RWPE2 (cell line): ENCODE results near the gene DNAH8.

Experiments used
- ATAC-seq: fragments of 200-7000 bp; cut with Tn5 transposase; 3 replicates; pipeline ENCODE4 v1.9.1; 2021; ENCODE audit warnings: low read depth
- DNase-seq: peaks from one replicate; pipeline ENCODE4 v3.0.0-alpha.2; 2020; ENCODE audit warnings: low spot score
- H3K27ac ChIP-seq: fragments of 450-650 bp; 2 replicates; pipeline ENCODE4 v1.5.1; 2017; ENCODE audit warnings: mild to moderate bottlenecking; ENCODE audit not compliant: poor library complexity, severe bottlenecking
- H3K27me3 ChIP-seq: fragments of 250-450 bp; sonication (Bioruptor Pico); 2 replicates; pipeline ENCODE4 v1.5.1; 2021; ENCODE audit warnings: mild to moderate bottlenecking, moderate library complexity; ENCODE audit not compliant: insufficient read depth, poor library complexity, severe bottlenecking
- H3K36me3 ChIP-seq: fragments of 250-450 bp; sonication (Bioruptor Pico); 2 replicates; pipeline ENCODE4 v1.5.1; 2020; ENCODE audit warnings: low read depth, mild to moderate bottlenecking, moderate library complexity
- H3K4me1 ChIP-seq: fragments of 250-450 bp; sonication (Bioruptor Pico); 2 replicates; pipeline ENCODE4 v1.5.1; 2021; ENCODE audit warnings: mild to moderate bottlenecking, moderate library complexity; ENCODE audit not compliant: insufficient read depth, poor library complexity, severe bottlenecking
- H3K4me3 ChIP-seq: fragments of 250-450 bp; sonication (Bioruptor Pico); 2 replicates; pipeline ENCODE4 v1.5.1; 2021; ENCODE audit warnings: mild to moderate bottlenecking, moderate library complexity; ENCODE audit not compliant: severe bottlenecking
- H3K9me3 ChIP-seq: fragments of 250-450 bp; sonication (Bioruptor Pico); 2 replicates; pipeline ENCODE4 v1.5.1; 2021; ENCODE audit warnings: mild to moderate bottlenecking, moderate library complexity; ENCODE audit not compliant: severe bottlenecking
- CTCF ChIP-seq: fragments of 450-650 bp; IDR thresholded peaks from one replicate; pipeline ENCODE4 v1.5.1; 2017; ENCODE audit warnings: mild to moderate bottlenecking, moderate library complexity; ENCODE audit not compliant: poor library complexity, severe bottlenecking

The DNAH8 gene

GRCh38 chr6:38943964-38944363 is 228.9 kb downstream of the DNAH8 start:
- Histone ChIP-seq H3K27me3 (no peaks in the 10 kb centered on the region), H3K4me3 (no peak overlapping the region), H3K27ac (no peak overlapping the region), H3K9me3 (no peaks in the 10 kb centered on the region), H3K36me3 (no peaks in the 10 kb centered on the region), H3K4me1 (no peaks in the 10 kb centered on the region)
- DNase-seq, result no peak
- no peak for ATAC-seq
- TF ChIP-seq CTCF, result no peak

GRCh38 chr6:38944655-38945279 is 229.7 kb downstream of the DNAH8 start:
- no peak for TF ChIP-seq CTCF
- Histone ChIP-seq H3K9me3 (no peaks in the 10 kb centered on the region), H3K36me3 (no peaks in the 10 kb centered on the region), H3K4me1 (no peaks in the 10 kb centered on the region), H3K27me3 (no peaks in the 10 kb centered on the region), H3K4me3 (no peak overlapping the region), H3K27ac (no peak overlapping the region)
- no peak for ATAC-seq
- no peak for DNase-seq

- DNase-seq, result no peak
- TF ChIP-seq CTCF, result no peak
These were observed 240.8 kb downstream of the DNAH8 start for GRCh38 chr6:38955861-38956260.

GRCh38 chr6:38957426-38957825 is 242.3 kb downstream of the DNAH8 start:
- Histone ChIP-seq H3K9me3 (peaks cover 6% of the 10 kb centered on the region), H3K4me3 (no peak overlapping the region), H3K27ac (no peak overlapping the region), H3K36me3 (no peaks in the 10 kb centered on the region), H3K4me1 (no peaks in the 10 kb centered on the region), H3K27me3 (peaks cover 6% of the 10 kb centered on the region)
- no peak for DNase-seq
- ATAC-seq, result peak; percentile 33; the same call in 1 of the 3 replicates
- TF ChIP-seq CTCF, result no peak

More at GRCh38 chr6:38955861-38956260, 240.8 kb downstream of the DNAH8 start:
- no peak overlapping the region for H3K4me3 ChIP-seq
- no peaks in the 10 kb centered on the region for H3K36me3 ChIP-seq
- H3K4me1 ChIP-seq, result no peaks in the 10 kb centered on the region
- no peak overlapping the region for H3K27ac ChIP-seq
- peaks cover 6% of the 10 kb centered on the region for H3K27me3 ChIP-seq
- H3K9me3 ChIP-seq, result peaks cover 4% of the 10 kb centered on the region
- no peak for ATAC-seq

GRCh38 chr6:38959138-38959537 is 244.0 kb downstream of the DNAH8 start:
- no peak for DNase-seq
- peaks cover 6% of the 10 kb centered on the region for H3K9me3 ChIP-seq
- H3K4me3 ChIP-seq, result no peak overlapping the region
- H3K27me3 ChIP-seq, result peaks cover 3% of the 10 kb centered on the region
- H3K36me3 ChIP-seq, result no peaks in the 10 kb centered on the region
- H3K4me1 ChIP-seq, result no peaks in the 10 kb centered on the region
- no peak for TF ChIP-seq CTCF
- no peak for ATAC-seq
- H3K27ac ChIP-seq, result no peak overlapping the region
